ENCODE results near the gene CARD6. TPM values are rescaled to one million over a fixed set of nuclear protein-coding genes. Genes with fewer than 3 reads are reported as not detected.

Gene CARD6
- total and polyA plus RNA-seq, 2 donors (not counting 1 experiment from before 2014, with no cell fraction given): 0.72 to 2.7 TPM

DNA sequence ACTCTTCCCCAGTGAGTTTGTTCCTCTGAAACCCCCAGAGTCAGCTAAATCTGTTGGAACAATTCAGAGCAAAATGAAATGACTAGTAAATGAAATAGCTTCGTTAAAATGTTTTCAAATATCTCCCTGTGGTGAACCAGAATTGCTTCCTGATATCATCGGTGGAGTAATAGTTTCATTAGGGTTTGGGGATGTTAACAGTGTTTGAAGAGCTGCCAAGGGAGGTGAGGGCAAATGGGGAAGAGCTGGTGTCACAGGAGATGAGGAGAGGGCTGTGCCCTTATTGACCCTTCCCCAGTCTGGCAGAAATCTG, 63.8 kb downstream of the CARD6 start:
- intact Hi-C loops (cut with micrococcal nuclease): no loop called here
- no peaks in the 10 kb centered on the region for H4K20me1 ChIP-seq (ENCODE audit: control insufficient read depth, insufficient read depth, low read length, poor library complexity, severe bottlenecking)
- H3K4me2 ChIP-seq (replicated peaks; ENCODE audit: low read depth, low read length, poor library complexity, severe bottlenecking): no peak overlapping the region
- no peak overlapping the region for H3K9ac ChIP-seq (ENCODE audit: low read length)
- Mint-ChIP-seq H3K4me3 (no peak overlapping the region), H3K9me3 (ENCODE audit: insufficient read depth) (no peaks in the 10 kb centered on the region), H3K27ac (no peak overlapping the region), H3K4me1 (no peaks in the 10 kb centered on the region), H3K27me3 (peaks cover 8% of the 10 kb centered on the region)
- no peak overlapping the region for H2AFZ ChIP-seq (ENCODE audit: insufficient read depth, low read depth, low read length, poor library complexity, severe bottlenecking)
- ChIA-PET POLR2A (no interaction called here), CTCF (interaction anchor here (0.6 to 1.3 kb wide), 4 partner anchors 9 to 1303 kb away, joined by 3 to 4 read pairs (median 3); no protein-coding TSS in a partner anchor)
- no peaks in the 10 kb centered on the region for H3K9me3 ChIP-seq (ENCODE audit: control extremely low read depth in 1 of 3, control insufficient read depth in 2 of 3, insufficient read depth in 1 of 3, low read length in 2 of 3)
- H3K36me3 ChIP-seq (replicated peaks in 1 of 2; ENCODE audit: control extremely low read depth in 1 of 2, control insufficient read depth in 1 of 2, extremely low read depth in 1 of 2, insufficient read depth in 2 of 2, low read length in 1 of 2): no peaks in the 10 kb centered on the region
- H3K4me1 ChIP-seq (ENCODE audit: control insufficient read depth in 2 of 2, insufficient read depth in 2 of 2, low read length in 2 of 2): no peaks in the 10 kb centered on the region
- H3K27me3 ChIP-seq (replicated peaks in 1 of 4; ENCODE audit: control extremely low read depth in 1 of 4, control insufficient read depth in 3 of 4, insufficient read depth in 4 of 4, low read length in 3 of 4): no peaks in the 10 kb centered on the region
- no peak overlapping the region for H3K4me3 ChIP-seq (ENCODE audit: control extremely low read depth in 1 of 5, extremely low read depth in 1 of 5, insufficient read depth in 1 of 5, low read depth in 2 of 5, low read length in 4 of 5)
- WGBS (ENCODE audit: insufficient coverage): 26% methylated on average over 2 of the region's 2 CpGs
- no peak for DNase-seq
- ATAC-seq (ENCODE audit: low read depth): no peak
- H3K79me2 ChIP-seq (ENCODE audit: control insufficient read depth, insufficient read depth, low read length): no peaks in the 10 kb centered on the region
- TF ChIP-seq, protein P1, sequence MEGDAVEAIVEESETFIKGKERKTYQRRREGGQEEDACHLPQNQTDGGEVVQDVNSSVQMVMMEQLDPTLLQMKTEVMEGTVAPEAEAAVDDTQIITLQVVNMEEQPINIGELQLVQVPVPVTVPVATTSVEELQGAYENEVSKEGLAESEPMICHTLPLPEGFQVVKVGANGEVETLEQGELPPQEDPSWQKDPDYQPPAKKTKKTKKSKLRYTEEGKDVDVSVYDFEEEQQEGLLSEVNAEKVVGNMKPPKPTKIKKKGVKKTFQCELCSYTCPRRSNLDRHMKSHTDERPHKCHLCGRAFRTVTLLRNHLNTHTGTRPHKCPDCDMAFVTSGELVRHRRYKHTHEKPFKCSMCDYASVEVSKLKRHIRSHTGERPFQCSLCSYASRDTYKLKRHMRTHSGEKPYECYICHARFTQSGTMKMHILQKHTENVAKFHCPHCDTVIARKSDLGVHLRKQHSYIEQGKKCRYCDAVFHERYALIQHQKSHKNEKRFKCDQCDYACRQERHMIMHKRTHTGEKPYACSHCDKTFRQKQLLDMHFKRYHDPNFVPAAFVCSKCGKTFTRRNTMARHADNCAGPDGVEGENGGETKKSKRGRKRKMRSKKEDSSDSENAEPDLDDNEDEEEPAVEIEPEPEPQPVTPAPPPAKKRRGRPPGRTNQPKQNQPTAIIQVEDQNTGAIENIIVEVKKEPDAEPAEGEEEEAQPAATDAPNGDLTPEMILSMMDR (IDR thresholded peaks at IDR 0.05): peak; percentile 1
- no peak for TF ChIP-seq EZH2 (IDR thresholded peaks at IDR 0.05; ENCODE audit: borderline replicate concordance, insufficient read depth, low read depth, low read length, poor library complexity, severe bottlenecking)
- H3K27ac ChIP-seq (ENCODE audit: low read length in 2 of 2): no peak overlapping the region

DNA sequence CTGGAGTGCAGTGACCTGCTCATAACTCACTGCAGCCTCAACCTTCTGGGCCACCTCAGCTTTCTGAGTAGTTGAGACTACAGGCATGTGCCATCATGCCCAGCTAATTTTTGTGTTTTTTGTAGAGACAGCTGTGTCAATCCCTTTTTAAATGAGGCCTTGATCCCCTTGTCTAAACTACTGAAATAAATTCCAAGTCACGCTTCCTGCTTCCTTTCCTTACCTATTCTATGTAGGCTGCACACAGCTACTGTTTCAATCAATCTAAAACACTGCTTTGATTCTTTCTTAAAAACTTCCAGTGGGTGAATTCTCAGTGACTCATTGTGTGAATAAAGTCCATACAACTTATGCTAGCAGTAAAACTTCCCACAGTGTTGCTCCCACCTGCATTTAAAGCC, 65.2 kb downstream of the CARD6 start:
- WGBS (ENCODE audit: insufficient coverage): no CpG with 5 or more reads among the region's 1 CpG
- CTCF ChIA-PET: no interaction called here
- Histone ChIP-seq H3K36me3 (replicated peaks in 1 of 2; ENCODE audit: control extremely low read depth in 1 of 2, control insufficient read depth in 1 of 2, extremely low read depth in 1 of 2, insufficient read depth in 2 of 2, low read length in 1 of 2) (no peaks in the 10 kb centered on the region), H3K4me2 (replicated peaks; ENCODE audit: low read depth, low read length, poor library complexity, severe bottlenecking) (no peak overlapping the region), H3K27me3 (replicated peaks in 1 of 4; ENCODE audit: control extremely low read depth in 1 of 4, control insufficient read depth in 3 of 4, insufficient read depth in 4 of 4, low read length in 3 of 4) (no peaks in the 10 kb centered on the region), H4K20me1 (ENCODE audit: control insufficient read depth, insufficient read depth, low read length, poor library complexity, severe bottlenecking) (no peaks in the 10 kb centered on the region), H2AFZ (ENCODE audit: insufficient read depth, low read depth, low read length, poor library complexity, severe bottlenecking) (no peak overlapping the region), H3K4me1 (ENCODE audit: control insufficient read depth in 2 of 2, insufficient read depth in 2 of 2, low read length in 2 of 2) (no peaks in the 10 kb centered on the region), H3K9me3 (ENCODE audit: control extremely low read depth in 1 of 3, control insufficient read depth in 2 of 3, insufficient read depth in 1 of 3, low read length in 2 of 3) (no peaks in the 10 kb centered on the region), H3K79me2 (ENCODE audit: control insufficient read depth, insufficient read depth, low read length) (no peaks in the 10 kb centered on the region), H3K27ac (ENCODE audit: low read length in 2 of 2) (no peak overlapping the region), H3K9ac (ENCODE audit: low read length) (no peak overlapping the region), H3K4me3 (ENCODE audit: control extremely low read depth in 1 of 5, extremely low read depth in 1 of 5, insufficient read depth in 1 of 5, low read depth in 2 of 5, low read length in 4 of 5) (no peak overlapping the region)
- H3K4me3 Mint-ChIP-seq: no peak overlapping the region
- intact Hi-C loops (cut with micrococcal nuclease): no loop called here
- POLR2A ChIA-PET: no interaction called here
- H3K27ac Mint-ChIP-seq: no peak overlapping the region
- no peak for TF ChIP-seq EZH2 (IDR thresholded peaks at IDR 0.05; ENCODE audit: borderline replicate concordance, insufficient read depth, low read depth, low read length, poor library complexity, severe bottlenecking)
- TF ChIP-seq, protein P1 (IDR thresholded peaks at IDR 0.05): no peak
- no peaks in the 10 kb centered on the region for H3K9me3 Mint-ChIP-seq (ENCODE audit: insufficient read depth)
- ATAC-seq (ENCODE audit: low read depth) (no peak), DNase-seq (no peak)
- no peaks in the 10 kb centered on the region for H3K4me1 Mint-ChIP-seq
- peaks cover 11% of the 10 kb centered on the region for H3K27me3 Mint-ChIP-seq

Measured in B cell (primary cell).